Stimulated activated effector memory CD8-positive, alpha-beta T cell treated with anti-CD3 and anti-CD28 coated beads, Interleukin-12 subunit alpha, Interleukin-12 subunit beta, amount 100 ng/mL, for 72 hours (primary cell): ENCODE data around the gene ELL2.
A peak's percentile ranks its signal among the peaks of the same experiment; 100 is the strongest.

Experiments
- ATAC-seq: fragments of 150-1000 bp; cut with Tn5 transposase; 2 replicates; pipeline ENCODE4 v1.10.0; 2021
- DNase-seq, 2 donors: peaks; one replicate each; pipeline ENCODE4 v3.0.0; 2021 to 2022; ENCODE audit warnings: low spot score in 2 of 2
- H3K27ac Mint-ChIP-seq: one replicate; pipeline ENCODE4 v1.8.0; 2022; ENCODE audit warnings: mild to moderate bottlenecking, mixed read lengths
- H3K36me3 Mint-ChIP-seq: one replicate; pipeline ENCODE4 v1.8.0; 2022; ENCODE audit warnings: mild to moderate bottlenecking, mixed read lengths
- H3K4me1 Mint-ChIP-seq: one replicate; pipeline ENCODE4 v1.8.0; 2022; ENCODE audit warnings: mixed read lengths
- H3K4me3 Mint-ChIP-seq: one replicate; pipeline ENCODE4 v1.8.0; 2022; ENCODE audit warnings: mild to moderate bottlenecking, mixed read lengths
- H3K9me3 Mint-ChIP-seq: one replicate; pipeline ENCODE4 v1.8.0; 2022; ENCODE audit warnings: mixed read lengths

Gene ELL2

DNA sequence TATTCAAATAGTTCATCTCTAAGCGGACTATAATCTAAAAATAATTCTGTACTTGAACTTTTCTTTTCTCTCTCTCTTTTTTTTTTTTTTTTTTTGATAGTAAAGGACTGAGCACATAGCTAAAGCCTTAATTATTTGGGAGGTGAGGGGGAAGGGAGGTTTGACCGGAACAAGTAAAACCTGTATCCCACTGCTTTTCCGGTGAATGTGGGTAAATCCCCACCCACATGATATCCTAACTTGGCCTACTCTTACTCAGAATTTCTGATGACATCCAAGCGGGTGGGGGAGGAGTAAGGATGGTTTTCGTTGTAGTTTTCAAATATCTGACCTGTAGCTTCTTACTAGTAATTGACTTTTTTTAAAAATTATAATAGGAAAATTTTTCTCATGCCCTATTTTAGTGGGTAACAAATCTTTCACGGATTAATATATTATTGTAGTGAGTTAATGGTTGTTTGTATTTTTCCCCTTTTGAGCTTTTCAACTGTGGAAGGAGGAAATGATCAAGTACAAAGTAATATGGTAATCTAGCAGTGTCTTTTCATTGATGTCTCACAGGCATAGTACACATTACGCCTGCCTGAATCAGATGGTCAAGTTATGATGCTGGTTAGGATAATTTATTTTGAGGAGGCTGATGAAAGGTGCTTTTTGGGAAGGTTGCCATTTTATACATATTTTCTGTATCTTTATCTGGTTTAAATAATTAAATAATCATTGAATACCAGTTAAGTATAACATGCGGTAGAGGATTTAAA is 2.2 kb upstream of the ELL2 start:
- ATAC-seq (no peak), DNase-seq (no peak)
- H3K36me3 Mint-ChIP-seq = peaks cover 28% of the 10 kb centered on the region
- peaks cover 33% of the 10 kb centered on the region for H3K4me1 Mint-ChIP-seq
- H3K9me3 Mint-ChIP-seq = no peaks in the 10 kb centered on the region
- H3K4me3 Mint-ChIP-seq = peak overlapping the region; percentile 11
- peak overlapping the region; percentile 30 for H3K27ac Mint-ChIP-seq

DNA sequence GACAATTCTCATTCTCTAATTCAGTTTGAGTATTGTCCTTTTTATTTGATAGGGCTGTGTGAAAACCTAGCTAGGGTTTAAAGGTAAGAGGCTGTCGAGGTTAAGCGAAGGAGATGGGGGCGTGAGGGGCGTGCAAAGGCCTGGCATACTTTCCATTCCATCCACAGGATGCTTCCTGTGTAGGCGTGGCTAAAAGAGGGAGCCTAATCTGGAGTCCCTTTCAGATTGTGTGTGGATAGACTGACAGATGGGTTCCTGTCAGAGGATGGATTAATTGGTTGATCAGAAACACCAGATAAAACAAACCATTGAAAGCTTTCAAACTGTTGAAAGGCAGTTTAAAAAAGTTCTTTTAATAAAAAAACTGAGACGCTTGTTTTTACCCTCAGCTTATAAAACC is 1.1 kb upstream of the ELL2 start:
- Mint-ChIP-seq H3K27ac (peak overlapping the region; percentile 98), H3K36me3 (peaks cover 28% of the 10 kb centered on the region), H3K4me3 (peak overlapping the region; percentile 99), H3K4me1 (peaks cover 41% of the 10 kb centered on the region), H3K9me3 (no peaks in the 10 kb centered on the region)
- no peak for DNase-seq
- ATAC-seq = no peak

DNA sequence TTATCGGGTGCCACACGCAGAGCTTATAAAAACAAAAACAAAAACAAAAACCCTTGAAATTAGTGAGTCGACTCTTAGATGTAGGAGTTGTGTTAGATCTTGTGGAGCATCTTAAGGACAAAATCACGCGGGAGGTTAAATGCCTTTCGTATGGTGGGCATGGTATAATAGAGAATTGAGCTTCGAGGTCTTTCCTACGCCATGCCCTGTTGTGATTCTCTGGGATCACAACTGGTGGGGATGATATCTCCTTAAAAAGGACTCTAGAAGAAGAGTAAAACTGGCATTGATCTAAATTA is 773 bp upstream of the ELL2 start:
- no peaks in the 10 kb centered on the region for H3K9me3 Mint-ChIP-seq
- ATAC-seq = no peak

DNA sequence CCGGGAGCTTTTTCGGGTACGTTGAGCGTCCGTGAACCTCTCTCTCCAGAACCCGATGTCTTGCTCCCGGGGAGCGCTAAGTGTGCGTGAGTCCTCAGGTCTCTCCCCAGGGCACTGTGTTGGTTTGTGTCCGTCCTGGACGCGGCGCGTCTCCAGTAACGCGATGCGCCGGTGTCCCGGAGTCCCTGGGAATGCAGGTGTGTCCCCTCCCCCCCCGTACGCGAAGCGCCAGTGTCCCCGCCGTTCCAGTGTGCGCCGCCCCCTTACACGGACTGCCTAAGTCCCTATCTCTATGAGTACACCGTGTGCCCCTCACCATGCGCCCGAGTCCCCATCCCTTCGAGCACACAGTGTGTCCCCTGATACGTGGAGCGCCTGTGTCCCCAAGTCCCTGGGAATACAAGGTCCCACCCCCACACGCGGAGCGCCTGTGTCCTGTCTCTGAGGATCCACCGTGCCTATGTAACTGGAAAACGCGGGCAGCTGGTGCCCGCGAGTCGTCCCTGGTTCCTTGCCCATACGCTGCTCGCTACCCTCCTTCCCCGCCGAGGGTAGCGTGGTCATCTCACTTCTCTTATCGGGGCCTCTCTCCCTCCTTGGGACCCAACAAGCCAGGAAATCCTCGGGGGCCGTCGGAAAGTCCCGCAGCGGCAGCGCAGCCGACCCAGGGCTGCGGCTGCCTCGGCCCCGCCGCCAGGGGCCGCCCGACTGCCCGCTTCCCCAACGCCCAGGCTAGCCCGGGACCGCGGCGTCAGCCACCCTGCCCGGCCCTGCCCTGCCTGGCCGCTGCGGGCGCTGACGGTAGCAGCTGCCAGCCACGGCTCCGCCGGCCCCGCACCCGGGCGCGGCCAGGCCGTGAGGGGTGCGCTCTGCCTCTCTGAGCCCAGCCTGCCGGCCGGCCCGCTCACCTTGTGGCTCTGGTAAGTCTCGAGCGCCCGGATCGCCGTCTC is 709 bp downstream of the ELL2 start:
- DNase-seq (peak; percentile 77 to 89), ATAC-seq (peak; percentile 81)
- H3K27ac Mint-ChIP-seq = peak overlapping the region; percentile 98
- peaks cover 32% of the 10 kb centered on the region for H3K36me3 Mint-ChIP-seq
- H3K4me1 Mint-ChIP-seq = peaks cover 50% of the 10 kb centered on the region
- no peaks in the 10 kb centered on the region for H3K9me3 Mint-ChIP-seq
- H3K4me3 Mint-ChIP-seq = peak overlapping the region; percentile 99

More for the DNA sequence above, 773 bp upstream of the ELL2 start:
- Mint-ChIP-seq H3K4me3 (peak overlapping the region; percentile 99), H3K27ac (peak overlapping the region; percentile 98), H3K4me1 (peaks cover 41% of the 10 kb centered on the region), H3K36me3 (peaks cover 28% of the 10 kb centered on the region)
- DNase-seq = no peak

DNA sequence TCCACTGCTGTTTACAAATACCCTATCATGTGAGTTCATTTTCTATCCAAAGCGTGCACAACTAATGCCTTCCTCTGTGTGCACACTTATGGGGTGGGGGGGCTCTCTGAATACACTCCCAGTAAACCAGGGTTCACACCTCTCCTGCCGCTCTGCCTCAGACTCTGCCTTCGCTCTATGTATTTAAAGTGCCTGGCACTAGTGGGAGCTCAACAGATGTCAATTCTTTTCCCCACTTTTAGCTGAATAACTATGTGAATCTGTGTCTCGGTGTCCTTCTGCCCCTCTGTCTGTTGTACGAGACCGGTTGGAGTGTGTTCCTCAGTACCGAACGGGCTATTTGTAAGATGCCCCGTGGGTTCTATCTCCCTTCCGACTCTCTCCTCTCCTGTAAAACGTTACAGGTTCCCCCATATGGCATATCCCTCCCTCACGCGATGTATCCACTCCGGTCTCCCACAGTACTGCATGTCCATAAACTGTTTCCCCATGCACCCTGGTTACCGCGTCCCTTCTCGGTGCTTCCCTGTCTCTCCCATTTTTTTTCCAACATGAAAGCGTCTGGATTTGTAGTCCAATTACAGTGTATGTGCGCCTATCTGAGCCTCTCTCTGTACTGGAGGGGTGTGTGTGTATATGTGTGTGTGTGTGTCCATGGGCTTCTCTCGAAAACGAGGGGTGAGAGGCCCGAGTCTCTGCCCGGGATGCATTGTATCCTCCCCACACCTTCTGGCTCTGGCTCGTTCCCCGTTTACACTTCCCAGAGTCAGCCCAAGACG is 1.6 kb downstream of the ELL2 start:
- H3K36me3 Mint-ChIP-seq = peaks cover 34% of the 10 kb centered on the region
- peaks cover 54% of the 10 kb centered on the region for H3K4me1 Mint-ChIP-seq
- no peak for DNase-seq
- peak overlapping the region; percentile 98 for H3K27ac Mint-ChIP-seq
- H3K9me3 Mint-ChIP-seq = no peaks in the 10 kb centered on the region
- peak overlapping the region; percentile 99 for H3K4me3 Mint-ChIP-seq
- no peak for ATAC-seq

DNA sequence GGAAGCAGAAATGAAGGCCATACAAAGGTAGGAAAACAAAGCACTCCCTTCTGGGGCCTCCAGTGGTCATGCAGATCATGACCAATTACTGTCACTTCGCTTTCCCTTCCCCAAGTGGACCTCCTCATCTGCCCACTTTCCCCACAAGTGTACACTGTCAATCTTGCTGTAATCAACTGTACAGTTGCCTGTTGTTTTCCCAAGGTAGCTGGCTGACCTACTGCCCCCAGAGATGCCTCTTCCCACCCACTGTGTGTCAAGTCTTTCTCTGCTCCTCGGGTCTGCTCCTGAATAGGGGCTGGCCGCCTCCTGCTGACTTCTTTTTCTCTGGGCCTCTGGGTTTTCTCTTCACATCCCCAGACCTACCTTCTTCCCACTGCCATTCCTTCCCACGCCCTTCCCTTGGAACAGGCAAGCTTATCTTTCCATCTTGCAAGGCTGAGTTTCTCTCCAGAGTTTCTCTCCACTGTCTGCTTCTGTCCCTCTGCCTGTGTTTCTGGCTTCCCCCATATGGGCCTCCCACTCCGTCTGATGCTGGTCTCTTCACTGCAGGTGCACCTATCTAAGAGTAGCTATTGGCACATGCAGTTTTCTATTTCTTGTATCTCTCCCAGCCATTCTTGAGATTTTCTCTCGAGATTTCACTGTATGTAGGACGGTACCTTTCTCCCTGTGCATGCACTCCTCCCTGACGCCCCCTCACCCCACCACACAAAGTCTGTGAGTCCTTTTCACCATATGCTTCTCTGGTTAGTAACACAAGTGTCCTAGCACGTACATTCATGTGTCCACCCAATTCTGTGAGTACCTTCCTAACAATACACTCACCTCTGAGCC is 2.4 kb downstream of the ELL2 start:
- ATAC-seq = no peak
- H3K27ac Mint-ChIP-seq = peak overlapping the region; percentile 98
- peaks cover 42% of the 10 kb centered on the region for H3K36me3 Mint-ChIP-seq
- no peaks in the 10 kb centered on the region for H3K9me3 Mint-ChIP-seq
- DNase-seq = no peak
- peak overlapping the region; percentile 99 for H3K4me3 Mint-ChIP-seq
- peaks cover 61% of the 10 kb centered on the region for H3K4me1 Mint-ChIP-seq

DNA sequence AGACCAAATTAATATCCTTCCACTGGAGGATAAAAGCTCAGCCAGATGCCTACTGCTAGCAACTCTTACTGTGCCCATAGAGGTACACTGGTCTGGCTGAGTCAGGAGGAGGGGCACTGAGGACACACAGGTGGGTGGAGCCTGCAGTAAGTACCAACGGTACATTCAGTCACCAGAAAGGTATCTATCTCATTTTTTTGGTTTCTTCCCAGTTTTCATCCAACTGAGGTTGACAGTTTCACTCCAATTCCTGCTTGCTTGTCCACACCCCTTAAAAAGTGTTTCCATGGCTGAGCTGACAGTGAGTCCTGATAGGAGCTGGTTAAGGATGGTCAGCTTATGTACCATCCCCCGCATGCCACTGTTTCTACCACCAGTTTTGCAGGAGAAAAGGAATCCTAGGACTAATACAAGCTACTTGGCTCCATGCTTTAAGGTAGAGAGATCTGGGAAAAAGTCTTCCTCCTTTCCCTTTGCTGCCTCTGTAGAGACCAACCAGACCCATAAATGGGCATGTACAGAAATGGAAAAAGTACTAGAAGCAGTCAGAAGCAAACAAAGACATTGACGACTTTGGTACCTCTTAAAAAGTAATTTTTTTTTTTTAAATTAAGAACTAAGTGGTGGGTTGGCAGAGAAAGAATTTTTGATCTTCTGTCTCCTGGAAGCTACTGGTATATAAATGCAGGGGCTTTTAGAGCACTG is 3.2 kb downstream of the ELL2 start:
- Mint-ChIP-seq H3K4me1 (peaks cover 66% of the 10 kb centered on the region), H3K9me3 (no peaks in the 10 kb centered on the region), H3K4me3 (peak overlapping the region; percentile 99), H3K27ac (no peak overlapping the region), H3K36me3 (peaks cover 49% of the 10 kb centered on the region)
- DNase-seq (no peak), ATAC-seq (no peak)

DNA sequence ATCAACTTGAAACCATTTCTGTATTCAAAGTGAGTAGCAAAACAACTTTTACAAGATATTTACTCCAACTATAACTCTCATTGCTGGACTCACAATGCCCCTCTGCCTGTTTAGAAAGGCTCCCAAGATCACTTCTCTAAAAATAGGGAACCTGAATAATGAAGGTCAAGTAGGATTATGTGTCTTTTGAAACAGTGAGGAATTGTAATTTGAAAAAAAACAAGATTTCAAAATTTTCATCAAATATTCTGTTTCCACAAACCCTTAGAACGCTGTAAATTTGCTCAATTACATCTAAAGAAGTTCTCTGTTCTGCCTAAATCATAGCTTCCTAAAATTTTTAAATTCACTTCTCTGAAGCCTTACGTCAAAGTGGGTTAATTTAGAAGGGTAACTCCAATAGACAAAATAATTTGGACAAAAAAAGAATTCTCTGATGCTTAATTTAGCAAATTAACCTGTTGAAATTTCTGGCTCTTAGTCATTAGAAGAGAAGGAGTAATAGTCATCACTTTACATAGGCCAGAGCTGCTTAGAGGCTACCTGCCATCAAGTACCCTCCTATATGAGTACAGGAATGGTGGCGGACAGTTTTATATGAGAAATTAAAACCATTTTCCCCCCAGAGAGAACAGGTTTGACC is 4.0 kb downstream of the ELL2 start:
- H3K4me3 Mint-ChIP-seq = peak overlapping the region; percentile 99
- DNase-seq (no peak), ATAC-seq (no peak)
- peaks cover 67% of the 10 kb centered on the region for H3K4me1 Mint-ChIP-seq
- H3K27ac Mint-ChIP-seq = no peak overlapping the region
- H3K9me3 Mint-ChIP-seq = no peaks in the 10 kb centered on the region
- H3K36me3 Mint-ChIP-seq = peaks cover 49% of the 10 kb centered on the region

DNA sequence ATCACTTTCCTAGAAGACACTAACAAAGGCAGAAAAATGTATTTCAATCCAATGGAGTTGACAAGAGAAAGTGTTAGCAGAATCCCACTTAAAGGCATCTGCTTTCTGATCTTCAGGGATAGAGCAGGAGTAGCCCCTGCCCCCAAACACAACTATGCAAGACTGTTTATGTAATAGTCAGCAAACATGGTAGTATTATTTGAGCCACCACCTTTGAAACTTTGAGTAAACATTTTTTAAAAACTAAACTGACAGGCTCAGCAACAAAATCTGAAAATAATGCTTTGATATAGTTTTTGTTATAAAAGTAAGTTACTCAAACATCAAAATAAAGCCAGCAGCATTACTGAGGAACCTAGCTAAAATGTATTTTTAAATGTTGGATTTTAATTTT is 4.8 kb downstream of the ELL2 start:
- no peak overlapping the region for H3K4me3 Mint-ChIP-seq
- H3K27ac Mint-ChIP-seq = no peak overlapping the region
- H3K4me1 Mint-ChIP-seq = peaks cover 62% of the 10 kb centered on the region
- no peaks in the 10 kb centered on the region for H3K9me3 Mint-ChIP-seq
- H3K36me3 Mint-ChIP-seq = peaks cover 48% of the 10 kb centered on the region
- DNase-seq (no peak), ATAC-seq (no peak)

DNA sequence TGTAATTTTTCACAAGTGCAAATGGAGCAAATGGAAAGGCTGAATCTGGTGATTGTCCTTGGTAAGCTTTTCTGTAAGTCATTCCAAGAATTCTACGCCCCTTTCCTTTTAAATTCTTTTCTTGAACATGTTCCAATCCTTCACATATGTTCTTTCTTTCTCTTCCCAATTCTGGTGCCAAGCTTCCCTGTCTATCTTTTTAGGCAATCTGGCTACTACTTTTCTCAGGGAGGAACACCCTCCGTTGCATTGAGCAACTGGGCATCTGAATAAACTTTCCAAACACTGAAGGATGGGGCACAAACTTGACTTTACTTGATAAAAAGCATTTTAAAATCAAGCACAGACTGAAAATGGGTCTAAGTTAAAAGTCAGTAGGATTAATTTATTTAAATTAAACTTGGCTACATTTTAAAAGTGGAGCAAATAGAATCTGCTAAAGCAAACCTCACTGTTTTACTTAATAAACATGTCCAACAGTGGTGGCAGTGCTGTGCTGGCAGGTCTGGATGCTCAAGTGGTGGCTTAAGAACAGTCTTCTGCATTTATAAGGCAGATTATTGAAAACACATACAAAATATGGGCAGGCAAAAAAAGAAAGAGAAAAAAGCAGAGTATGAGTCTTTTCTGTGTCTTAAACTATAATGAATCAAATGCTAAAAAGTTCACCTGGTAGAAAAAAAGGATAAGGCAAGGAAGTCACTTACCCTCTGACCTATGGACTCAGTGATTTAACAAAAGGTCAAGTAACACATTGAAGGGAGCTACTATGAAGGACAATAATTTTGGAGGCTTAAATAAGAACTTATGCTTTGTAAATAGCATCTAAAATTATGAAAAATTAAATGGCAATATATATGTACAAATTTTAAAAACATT is 5.4 kb downstream of the ELL2 start:
- ATAC-seq = no peak
- Mint-ChIP-seq H3K36me3 (peaks cover 48% of the 10 kb centered on the region), H3K27ac (no peak overlapping the region), H3K4me3 (no peak overlapping the region), H3K4me1 (peaks cover 60% of the 10 kb centered on the region), H3K9me3 (no peaks in the 10 kb centered on the region)
- no peak for DNase-seq

DNA sequence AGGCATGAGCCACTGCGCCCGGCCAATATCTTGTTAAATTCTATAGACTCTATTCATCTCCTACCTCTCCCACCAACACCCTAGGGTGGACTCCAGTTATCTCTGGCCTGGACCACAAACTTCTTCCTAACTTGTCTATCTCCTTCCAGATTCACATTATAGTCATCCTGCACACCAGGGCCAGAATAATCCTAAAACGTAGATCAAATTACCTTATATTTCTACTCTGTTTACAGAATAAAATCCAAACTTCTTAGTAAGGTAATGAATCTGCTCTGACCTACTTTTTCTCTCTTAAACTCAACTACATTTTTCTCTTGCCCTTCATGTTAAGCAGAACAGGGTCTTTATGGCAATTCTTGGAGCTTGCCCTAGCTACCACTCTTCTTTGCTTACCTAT is 6.9 kb downstream of the ELL2 start:
- Mint-ChIP-seq H3K4me1 (peaks cover 47% of the 10 kb centered on the region), H3K4me3 (no peak overlapping the region), H3K9me3 (no peaks in the 10 kb centered on the region), H3K36me3 (peaks cover 33% of the 10 kb centered on the region), H3K27ac (no peak overlapping the region)
- DNase-seq (no peak), ATAC-seq (no peak)

DNA sequence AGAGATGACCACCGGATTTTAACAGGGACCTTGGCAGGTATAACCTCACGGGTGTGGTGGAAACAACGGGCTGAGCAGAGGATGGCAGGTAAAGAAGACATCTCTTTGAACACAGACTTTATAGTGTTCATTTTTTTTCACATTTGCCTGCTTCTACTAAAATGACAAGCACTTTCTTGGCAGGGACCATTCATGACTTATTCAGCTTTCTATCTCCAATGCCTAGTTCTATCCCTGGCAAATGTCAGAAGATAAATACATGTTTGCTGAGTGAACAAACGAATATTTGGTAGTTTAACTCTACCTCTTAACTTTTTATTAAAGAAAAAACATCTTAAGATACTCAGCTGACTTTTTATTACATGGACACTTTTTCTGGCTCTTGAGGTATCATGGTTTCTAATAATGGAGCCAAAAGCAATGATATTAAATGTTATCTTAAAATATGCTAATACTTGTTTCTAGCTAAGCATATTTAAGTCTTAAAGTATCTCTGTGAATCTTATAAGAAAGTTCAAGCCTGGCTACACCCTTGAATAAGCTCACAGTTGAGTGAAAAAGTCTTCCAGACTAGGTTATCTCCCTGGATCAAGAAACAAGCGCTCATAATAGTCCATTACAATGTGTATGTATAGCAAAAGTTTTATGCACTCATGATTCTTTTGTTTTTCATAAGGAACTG is 8.5 kb downstream of the ELL2 start:
- Mint-ChIP-seq H3K4me3 (no peak overlapping the region), H3K4me1 (peaks cover 35% of the 10 kb centered on the region), H3K36me3 (peaks cover 27% of the 10 kb centered on the region), H3K27ac (no peak overlapping the region), H3K9me3 (no peaks in the 10 kb centered on the region)
- DNase-seq (no peak), ATAC-seq (no peak)

DNA sequence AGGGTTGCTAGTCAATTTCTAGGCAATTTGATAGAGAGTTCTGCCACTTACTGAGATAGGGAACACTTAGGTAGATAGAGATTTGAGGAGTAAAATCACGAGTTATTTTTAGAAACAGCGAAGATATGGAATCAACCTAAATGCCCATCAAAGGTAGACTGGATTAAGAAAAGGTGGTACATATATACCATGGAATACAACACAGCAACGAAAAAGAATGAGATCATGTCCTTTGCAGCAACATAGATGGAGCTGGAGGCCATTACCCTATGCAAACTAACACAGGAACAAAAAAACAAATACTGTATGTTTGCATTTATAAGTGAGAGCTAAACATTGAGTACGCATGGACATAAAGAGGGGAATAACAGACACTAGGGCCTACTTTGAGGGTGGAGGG is 9.7 kb downstream of the ELL2 start:
- H3K4me3 Mint-ChIP-seq = no peak overlapping the region
- peaks cover 31% of the 10 kb centered on the region for H3K4me1 Mint-ChIP-seq
- DNase-seq (no peak), ATAC-seq (no peak)
- no peak overlapping the region for H3K27ac Mint-ChIP-seq
- peaks cover 27% of the 10 kb centered on the region for H3K36me3 Mint-ChIP-seq
- H3K9me3 Mint-ChIP-seq = no peaks in the 10 kb centered on the region
